ENCODE measurements around the gene CLCN1. TPM values are rescaled to one million over a fixed set of nuclear protein-coding genes. Genes with fewer than 3 reads are reported as not detected.

CLCN1 gene
- polyA plus RNA-seq, 2 of the 4 experiments (the other 2 are of a cell fraction) = 0.08 TPM; not detected in 1

- Histone ChIP-seq H3K4me3 (peak within 1 kb of the TSS; percentile 54), H3K9me3 (no peaks in the 10 kb centered on the region), H3K4me1 (peaks cover 5% of the 10 kb centered on the region; the same call in 1 of the 3 replicates), H3K4me2 (peak within 1 kb of the TSS; percentile 94), H3K27ac (peak within 1 kb of the TSS; percentile 18 to 85; a peak in 5 of 6 replicates)
- ChIA-PET POLR2A (no interaction called here), CTCF (interaction anchor here (1.0 kb wide), 1 partner anchor 18 kb away, joined by 4 read pairs; no protein-coding TSS in a partner anchor)
- FAIRE-seq (no peak), ATAC-seq (peak; percentile 57 to 68), DNase-seq (ENCODE audit: low read depth in 1 of 2, low spot score in 1 of 2) (no peak)
- 3% methylated on average over 25 of the region's 112 CpGs for WGBS (ENCODE audit: missing lambda C conversion rate)
- TF ChIP-seq JUN (IDR thresholded peaks at IDR 0.05) (no peak), CHD2 (IDR thresholded peaks at IDR 0.05; ENCODE audit: low read length, partially characterized antibody) (no peak), EHF (CRISPR knock-in tag; IDR thresholded peaks at IDR 0.05) (no peak), CBX2 (IDR thresholded peaks at IDR 0.05; ENCODE audit: borderline replicate concordance, low read depth) (no peak), MAFK (IDR thresholded peaks at IDR 0.05; ENCODE audit: partially characterized antibody) (no peak), ELK1 (IDR thresholded peaks at IDR 0.05; ENCODE audit: low read depth, low read length) (no peak), KDM1A (IDR thresholded peaks at IDR 0.05; ENCODE audit: low read depth) (no peak), MAZ (IDR thresholded peaks at IDR 0.05; ENCODE audit: borderline replicate concordance, low read depth, low read length) (no peak), EHMT2 (IDR thresholded peaks at IDR 0.05; ENCODE audit: low read depth) (no peak), TFCP2L1 (CRISPR knock-in tag; IDR thresholded peaks at IDR 0.05) (no peak), CBX8 (IDR thresholded peaks at IDR 0.05) (no peak), POLR2AphosphoS2 (conservative IDR thresholded peaks at IDR 0.05; ENCODE audit: low read length) (no peak), HOXB13 (CRISPR knock-in tag; IDR thresholded peaks at IDR 0.05; ENCODE audit: low read depth) (no peak), CHD4 (IDR thresholded peaks at IDR 0.05; ENCODE audit: borderline replicate concordance) (no peak), BHLHE40 (IDR thresholded peaks at IDR 0.05; ENCODE audit: low read depth, low read length) (no peak), EP300 (IDR thresholded peaks at IDR 0.05) (no peak)
- TF ChIP-seq, protein P1, sequence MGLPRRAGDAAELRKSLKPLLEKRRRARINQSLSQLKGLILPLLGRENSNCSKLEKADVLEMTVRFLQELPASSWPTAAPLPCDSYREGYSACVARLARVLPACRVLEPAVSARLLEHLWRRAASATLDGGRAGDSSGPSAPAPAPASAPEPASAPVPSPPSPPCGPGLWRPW (IDR thresholded peaks at IDR 0.05) = no peak
These were observed 46.5 kb downstream of the CLCN1 start, which contains the start of gene FAM131B for GRCh38 chr7:143362131-143363015. TSS of gene FAM131B (minus strand) at chr7:143362713. CDS start at chr7:143362603, 110 bp downstream.

DNA sequence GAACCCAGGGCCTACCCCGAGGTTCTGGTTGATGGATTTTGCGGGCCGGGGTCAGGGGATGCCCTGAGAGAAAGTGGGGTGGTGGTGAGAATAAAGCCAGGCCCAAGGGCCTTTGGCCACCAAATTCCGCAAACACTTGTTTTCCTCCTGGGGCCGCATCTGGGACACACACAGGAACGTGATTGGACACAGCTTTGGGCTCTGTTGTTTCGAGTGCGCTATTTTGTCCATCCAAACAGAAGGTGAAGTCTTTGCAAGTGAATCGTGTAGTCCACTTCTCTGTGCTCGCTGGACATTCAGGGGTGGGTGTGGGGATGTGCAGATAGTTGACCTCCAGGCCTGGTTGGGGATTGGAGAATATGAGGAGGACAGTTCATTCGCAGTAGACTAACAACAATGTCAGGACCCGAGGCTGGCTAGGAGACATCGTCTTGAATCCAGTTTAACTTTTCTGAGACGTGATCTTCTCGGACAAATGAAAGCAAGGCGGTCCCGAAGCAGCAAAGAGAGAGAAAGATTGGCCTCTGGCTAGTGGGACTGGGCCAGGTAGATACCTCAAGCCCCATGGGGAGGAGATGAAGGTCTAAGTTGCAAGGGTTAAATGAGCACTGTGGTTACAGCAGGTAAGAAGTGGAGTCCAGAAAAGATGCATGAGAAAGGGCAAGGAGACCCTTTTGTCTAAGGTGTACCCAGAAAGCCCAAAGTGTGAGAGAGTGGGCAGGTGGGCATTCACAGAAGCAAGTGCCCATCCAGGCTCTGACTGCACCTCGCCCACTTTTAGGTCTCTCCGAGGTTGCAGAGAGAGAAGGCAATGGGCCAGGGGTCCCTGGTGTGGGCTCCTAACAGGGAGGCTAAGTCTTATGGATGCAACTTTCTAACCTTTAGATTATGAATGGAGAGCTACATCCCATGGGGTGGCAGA, 47.4 kb downstream of the CLCN1 start:
- ChIA-PET POLR2A (no interaction called here), CTCF (interaction anchor here (1.0 kb wide), 1 partner anchor 17 kb away, joined by 4 read pairs; no protein-coding TSS in a partner anchor)
- 79% methylated on average over 17 of the region's 19 CpGs for WGBS (ENCODE audit: missing lambda C conversion rate)
- peak overlapping the region; percentile 54 for H3K4me3 ChIP-seq
- H3K4me1 ChIP-seq = peaks cover 12% of the 10 kb centered on the region
- ATAC-seq (no peak), FAIRE-seq (no peak), DNase-seq (ENCODE audit: low read depth in 1 of 2, low spot score in 1 of 2) (no peak)
- no peaks in the 10 kb centered on the region for H3K9me3 ChIP-seq
- H3K27ac ChIP-seq = peak overlapping the region; percentile 18 to 85; a peak in 4 of 6 replicates
- H3K4me2 ChIP-seq = peak overlapping the region; percentile 94
- TF ChIP-seq CEBPB (IDR thresholded peaks at IDR 0.05) (no peak), NPAS2 (CRISPR knock-in tag; IDR thresholded peaks at IDR 0.05; ENCODE audit: borderline replicate concordance) (no peak), HDAC2 (IDR thresholded peaks at IDR 0.05) (no peak), ESRRA (IDR thresholded peaks at IDR 0.05; ENCODE audit: borderline replicate concordance, low read length) (no peak), HOXB5 (CRISPR knock-in tag; IDR thresholded peaks at IDR 0.05) (no peak), FOSB (CRISPR knock-in tag; IDR thresholded peaks at IDR 0.05) (no peak), POLR2AphosphoS2 (conservative IDR thresholded peaks at IDR 0.05; ENCODE audit: low read length) (no peak), HOXA7 (CRISPR knock-in tag; IDR thresholded peaks at IDR 0.05) (no peak), ELK1 (IDR thresholded peaks at IDR 0.05; ENCODE audit: low read depth, low read length) (no peak), RFX5 (IDR thresholded peaks at IDR 0.05) (no peak), POLR2A (IDR thresholded peaks at IDR 0.05; ENCODE audit: low read length) (no peak), MAZ (IDR thresholded peaks at IDR 0.05; ENCODE audit: borderline replicate concordance, low read depth, low read length) (no peak), ATOH8 (CRISPR knock-in tag; IDR thresholded peaks at IDR 0.05; ENCODE audit: low read depth) (no peak)
- TF ChIP-seq, protein P2, sequence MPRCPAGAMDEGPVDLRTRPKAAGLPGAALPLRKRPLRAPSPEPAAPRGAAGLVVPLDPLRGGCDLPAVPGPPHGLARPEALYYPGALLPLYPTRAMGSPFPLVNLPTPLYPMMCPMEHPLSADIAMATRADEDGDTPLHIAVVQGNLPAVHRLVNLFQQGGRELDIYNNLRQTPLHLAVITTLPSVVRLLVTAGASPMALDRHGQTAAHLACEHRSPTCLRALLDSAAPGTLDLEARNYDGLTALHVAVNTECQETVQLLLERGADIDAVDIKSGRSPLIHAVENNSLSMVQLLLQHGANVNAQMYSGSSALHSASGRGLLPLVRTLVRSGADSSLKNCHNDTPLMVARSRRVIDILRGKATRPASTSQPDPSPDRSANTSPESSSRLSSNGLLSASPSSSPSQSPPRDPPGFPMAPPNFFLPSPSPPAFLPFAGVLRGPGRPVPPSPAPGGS (IDR thresholded peaks at IDR 0.05) = no peak
- TF ChIP-seq, protein P3, sequence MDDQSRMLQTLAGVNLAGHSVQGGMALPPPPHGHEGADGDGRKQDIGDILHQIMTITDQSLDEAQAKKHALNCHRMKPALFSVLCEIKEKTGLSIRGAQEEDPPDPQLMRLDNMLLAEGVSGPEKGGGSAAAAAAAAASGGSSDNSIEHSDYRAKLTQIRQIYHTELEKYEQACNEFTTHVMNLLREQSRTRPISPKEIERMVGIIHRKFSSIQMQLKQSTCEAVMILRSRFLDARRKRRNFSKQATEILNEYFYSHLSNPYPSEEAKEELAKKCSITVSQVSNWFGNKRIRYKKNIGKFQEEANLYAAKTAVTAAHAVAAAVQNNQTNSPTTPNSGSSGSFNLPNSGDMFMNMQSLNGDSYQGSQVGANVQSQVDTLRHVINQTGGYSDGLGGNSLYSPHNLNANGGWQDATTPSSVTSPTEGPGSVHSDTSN (IDR thresholded peaks at IDR 0.05) = no peak
- TF ChIP-seq, protein P1 (IDR thresholded peaks at IDR 0.05) = no peak
